HepG2 (cell line): Measurements from ENCODE around the gene KISS1R. TPM values are rescaled to one million over a fixed set of nuclear protein-coding genes. Genes with fewer than 3 reads are reported as not detected.
A peak's percentile ranks its signal among the peaks of the same experiment; 100 is the strongest.

Experiments used
- ATAC-seq: fragments of 200-7000 bp; cut with Tn5 transposase; 3 replicates; pipeline ENCODE4 v1.9.1; 2020; ENCODE audit warnings: mild to moderate bottlenecking, moderate library complexity
- BruUV-seq: library from RNA; stranded (reverse); fragments of 400-500 nt; replicated peaks from 2 replicates; lab custom pipeline; 2021; lab: Mats Ljungman, UMichigan
- CTCF ChIA-PET: fragments of 300-600 bp; formaldehyde crosslinking; extraction: SDS; loops from one replicate; lab custom pipeline; 2021; ENCODE audit warnings: low total read pairs, inconsistent platforms, low intra/inter-chr PET ratio; lab: Yijun Ruan, JAX
- POLR2A ChIA-PET: fragments of 350-600 bp; sonication (Branson Sonifier 250); formaldehyde crosslinking; loops from one replicate; lab custom pipeline; 2020; ENCODE audit warnings: antibody characterized with exemption, inconsistent platforms; lab: Yijun Ruan, JAX
- DNase-seq: peaks from one replicate; pipeline ENCODE4 v3.0.0-alpha.2; 2015; ENCODE audit warnings: low spot score
- FAIRE-seq: peaks from 3 replicates; lab custom pipeline; 2011; peaks lifted over from hg19 to GRCh38; lab: Jason Lieb, UNC
- H2AFZ ChIP-seq: one replicate; pipeline ENCODE4 v1.6.1; 2011; ENCODE audit warnings: low read length, inconsistent platforms
- H3K27ac ChIP-seq: fragments of 300-600 bp; 3 replicates; pipeline ENCODE4 v1.8.0; 2011; ENCODE audit warnings: mixed run types, mild to moderate bottlenecking, mixed read lengths, low read length, inconsistent platforms; ENCODE audit not compliant: insufficient read depth; ENCODE audit errors: extremely low read length
- H3K27me3 ChIP-seq, 2 experiments: fragments of 200-600 bp in 1 of 2; 2 replicates in 1 of 2; 3 replicates in 1 of 2; pipeline versions ENCODE4 v1.6.0 to v1.8.0; 2011; ENCODE audit warnings: low read length in 2 of 2, mild to moderate bottlenecking in 2 of 2, moderate library complexity in 2 of 2, inconsistent platforms in 1 of 2; ENCODE audit not compliant: insufficient read depth in 2 of 2, control insufficient read depth in 1 of 2
- H3K36me3 ChIP-seq, 2 experiments: fragments of 200-600 bp in 1 of 2; replicated peaks in 1 of 2; 2 replicates in 1 of 2; 3 replicates in 1 of 2; pipeline versions ENCODE4 v1.5.1 to v1.8.0; 2011; ENCODE audit warnings: low read length in 2 of 2, inconsistent platforms in 1 of 2; ENCODE audit not compliant: insufficient read depth in 2 of 2, control insufficient read depth in 1 of 2
- H3K4me1 ChIP-seq: 2 replicates; pipeline ENCODE4 v1.5.1; 2012; ENCODE audit warnings: low read length, inconsistent platforms; ENCODE audit not compliant: insufficient read depth
- H3K4me2 ChIP-seq: 2 replicates; pipeline ENCODE4 v1.6.0; 2011; ENCODE audit warnings: low read depth, low read length, inconsistent platforms
- H3K4me3 ChIP-seq, 3 experiments: fragments of 200-600 bp in 1 of 3; sonication (generic), shearing (Covaris generic) in 1 of 3; replicated peaks in 1 of 3; 2 replicates each; pipeline ENCODE4 v1.5.1; 2011 to 2016; ENCODE audit warnings: low read length in 3 of 3, inconsistent platforms in 2 of 3, low read depth in 2 of 3, mild to moderate bottlenecking in 2 of 3, control low read depth in 1 of 3, mixed read lengths in 1 of 3; ENCODE audit not compliant: insufficient read depth in 1 of 3
- H3K79me2 ChIP-seq: one replicate; pipeline ENCODE4 v1.6.1; 2011; ENCODE audit warnings: low read length, inconsistent platforms; ENCODE audit not compliant: insufficient read depth
- H3K9ac ChIP-seq: 2 replicates; pipeline ENCODE4 v1.6.0; 2011; ENCODE audit warnings: mild to moderate bottlenecking, low read depth, low read length, inconsistent platforms; ENCODE audit not compliant: insufficient read depth
- H3K9me3 ChIP-seq: 2 replicates; pipeline ENCODE4 v1.5.1; 2012; ENCODE audit warnings: mild to moderate bottlenecking, low read length
- H4K20me1 ChIP-seq: 2 replicates; pipeline ENCODE4 v1.6.0; 2011; ENCODE audit warnings: inconsistent platforms, mild to moderate bottlenecking, low read length, moderate library complexity; ENCODE audit not compliant: insufficient read depth
- AGO2 ChIP-seq: fragments of 200-400 bp; formaldehyde crosslinking; optimal IDR thresholded peaks from 2 replicates; pipeline ENCODE3; 2017; ENCODE audit warnings: mild to moderate bottlenecking, low read depth, low read length, moderate library complexity
- MXI1 ChIP-seq: IDR thresholded peaks from 3 replicates; pipeline ENCODE4 v1.6.1; 2012; ENCODE audit warnings: low read depth, low read length, inconsistent platforms, borderline replicate concordance
- PATZ1 ChIP-seq: sonication (generic); formaldehyde crosslinking; IDR thresholded peaks from 2 replicates; pipeline ENCODE4 v1.4.0; 2020; ENCODE audit warnings: missing genetic modification reagents
- RBFOX2 ChIP-seq: fragments of 200-400 bp; formaldehyde crosslinking; IDR thresholded peaks from 2 replicates; pipeline ENCODE4 v1.6.1; 2017; ENCODE audit warnings: low read depth, mild to moderate bottlenecking, low read length
- ZBTB33 ChIP-seq: sonication (generic); formaldehyde crosslinking; IDR thresholded peaks from 2 replicates; pipeline ENCODE4 v1.4.0; 2020; ENCODE audit warnings: missing genetic modification reagents
- ZNF263 ChIP-seq: sonication (generic); formaldehyde crosslinking; IDR thresholded peaks from 2 replicates; pipeline ENCODE4 v1.4.0; 2020; ENCODE audit warnings: missing genetic modification reagents
- ZNF496 ChIP-seq: sonication (generic); formaldehyde crosslinking; IDR thresholded peaks from 2 replicates; pipeline ENCODE4 v1.8.1; 2023; ENCODE audit warnings: mild to moderate bottlenecking, moderate library complexity, missing genetic modification reagents; ENCODE audit not compliant: insufficient replicate concordance
- WGBS: methylation state at CpG from one replicate; pipeline ENCODE4 v1.1.6; 2017; ENCODE audit warnings: low lambda C conversion rate; 5-methylcytosine and 5-hydroxymethylcytosine counted together
- in situ Hi-C: cut with HindIII; loops from 2 replicates; pipeline ENCODE4 v1.10.0; 2017; ENCODE audit warnings: low pct_unique_long_range_greater_than_20kb; ENCODE audit not compliant: extremely low pct_ligation_motif_present
- intact Hi-C: fragments of 100-400 bp; cut with micrococcal nuclease; formaldehyde crosslinking; loops from one replicate; pipeline ENCODE4 v1.10.0; 2022; ENCODE audit not compliant: unreplicated experiment
- polyA plus RNA-seq, 8 experiments: library from polyadenylated mRNA; depleted of rRNA in 3 of 8; stranded (reverse) in 7 of 8; unstranded in 1 of 8; fragments of >200 nt; fragmentation: Illumina TruSeq in 4 of 8; extraction: Trizol in 4 of 8; gene quantifications; 2 replicates each; pipeline versions ENCODE4 v1.2.1 to v1.2.3, GENCODE V29; 2011 to 2016; ENCODE audit warnings: low read depth in 4 of 8, missing spikeins in 1 of 8, mixed read lengths in 1 of 8; ENCODE audit not compliant: insufficient read depth in 1 of 8
- total RNA-seq, 5 experiments: library from RNA; depleted of rRNA; stranded (reverse); fragments of >200 nt; fragmentation: Illumina TruSeq; extraction: Trizol; gene quantifications; 2 replicates each; pipeline ENCODE4 v1.2.3, GENCODE V29; 2016; ENCODE audit warnings: low read depth in 1 of 5

The KISS1R gene
- total and polyA plus RNA-seq, 2 of the 13 experiments (the other 11 are each of a cell fraction or from before 2014, with no cell fraction given): 1.1 to 10.2 TPM

DNA sequence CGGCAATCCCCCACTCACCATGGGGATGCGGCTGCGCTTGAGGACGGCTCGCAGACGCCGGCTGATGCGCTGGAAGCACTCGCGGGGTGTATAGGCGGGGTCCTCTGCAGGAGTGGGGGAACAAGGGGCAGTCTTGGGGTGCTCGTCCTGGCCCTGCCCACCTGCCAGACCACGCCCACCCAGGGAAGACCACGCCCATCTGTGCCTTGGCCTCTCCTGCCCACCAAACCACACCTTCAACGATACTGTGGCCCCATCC, 17.2 kb upstream of the KISS1R start:
- no peak overlapping the region for H2AFZ ChIP-seq
- H3K4me3 ChIP-seq: no peak overlapping the region
- no peaks in the 10 kb centered on the region for H3K27me3 ChIP-seq
- TF ChIP-seq MXI1 (no peak), RBFOX2 (peak; percentile 51; the same call in 1 of the 2 replicates)
- ChIA-PET CTCF (no interaction called here), POLR2A (no interaction called here)
- H3K4me1 ChIP-seq: no peaks in the 10 kb centered on the region
- no peak overlapping the region for H3K4me2 ChIP-seq
- no TSS peak for BruUV-seq
- over 99% methylated on average over 11 of the region's 15 CpGs for WGBS
- H4K20me1 ChIP-seq: no peaks in the 10 kb centered on the region
- H3K36me3 ChIP-seq: peaks cover 7 to 15% of the 10 kb centered on the region in 2 experiments; a peak in 4 of 5 replicates
- H3K9ac ChIP-seq: no peak overlapping the region
- ATAC-seq (no peak), FAIRE-seq (no peak), DNase-seq (no peak)
- in situ Hi-C loops (no loop called here), intact Hi-C loops (no loop called here)
- no peaks in the 10 kb centered on the region for H3K79me2 ChIP-seq
- no peak overlapping the region for H3K27ac ChIP-seq
- no peaks in the 10 kb centered on the region for H3K9me3 ChIP-seq

GRCh38 chr19:900302-901111, 16.6 kb upstream of the KISS1R start:
- no peaks in the 10 kb centered on the region for H3K79me2 ChIP-seq
- WGBS: 92% methylated on average over 30 of the region's 30 CpGs

More at GRCh38 chr19:900302-901111, 16.6 kb upstream of the KISS1R start:
- TF ChIP-seq AGO2: peak; percentile 34
- TF ChIP-seq ZNF263: peak; percentile 65; the same call in 1 of the 2 replicates
- TF ChIP-seq ZNF496: no peak
- no peak for TF ChIP-seq PATZ1 (CRISPR knock-in tag)
- TF ChIP-seq ZBTB33: peak; percentile 66; the same call in 1 of the 2 replicates
- TF ChIP-seq, all 625 proteins: peak for 3
- intact Hi-C loops: no loop called here
- Histone ChIP-seq H3K4me3 (no peak overlapping the region), H3K4me1 (no peaks in the 10 kb centered on the region), H3K9me3 (no peaks in the 10 kb centered on the region), H4K20me1 (no peaks in the 10 kb centered on the region), H3K4me2 (no peak overlapping the region), H3K27ac (no peak overlapping the region), H3K27me3 (no peaks in the 10 kb centered on the region), H3K36me3 (peaks cover 7 to 15% of the 10 kb centered on the region in 2 experiments; a peak in 4 of 5 replicates), H3K9ac (no peak overlapping the region), H2AFZ (no peak overlapping the region)
- no peak for DNase-seq
- in situ Hi-C loops: no loop called here
- no peak for FAIRE-seq
- peak; percentile 14; the same call in 2 of the 3 replicates for ATAC-seq
- POLR2A ChIA-PET: no interaction called here
- no TSS peak for BruUV-seq
- CTCF ChIA-PET: no interaction called here
